GM18909 (cell line): ENCODE measurements around the gene ENTREP3.

Source experiments
- ATAC-seq: cut with Tn5 transposase; IDR thresholded peaks from one replicate; pipeline ENCODE4 v1.9.1; 2021; ENCODE audit warnings: mild to moderate bottlenecking; ENCODE audit not compliant: unreplicated experiment, poor library complexity

The ENTREP3 gene

DNA sequence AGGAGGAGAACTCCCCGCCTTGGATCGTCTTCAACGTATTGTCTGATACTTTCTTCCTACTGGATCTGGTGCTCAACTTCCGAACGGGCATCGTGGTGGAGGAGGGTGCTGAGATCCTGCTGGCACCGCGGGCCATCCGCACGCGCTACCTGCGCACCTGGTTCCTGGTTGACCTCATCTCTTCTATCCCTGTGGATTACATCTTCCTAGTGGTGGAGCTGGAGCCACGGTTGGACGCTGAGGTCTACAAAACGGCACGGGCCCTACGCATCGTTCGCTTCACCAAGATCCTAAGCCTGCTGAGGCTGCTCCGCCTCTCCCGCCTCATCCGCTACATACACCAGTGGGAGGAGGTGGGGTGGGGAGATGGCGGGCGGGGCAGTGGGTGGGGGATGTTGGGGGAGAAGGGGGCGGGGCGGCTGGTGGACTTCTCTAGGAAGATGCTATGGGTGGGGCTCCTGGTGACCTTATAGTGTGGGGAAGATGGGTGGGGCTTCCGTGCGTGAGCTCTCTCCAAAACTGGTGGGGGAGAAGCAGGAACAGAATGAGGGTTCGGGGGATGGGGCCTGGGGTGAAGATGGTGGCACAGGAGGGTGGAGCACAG is 27.3 kb upstream of the ENTREP3 start:
- ATAC-seq = no peak

- ATAC-seq = no peak
Observed at GRCh38 chr1:155279268-155279667, 24.0 kb upstream of the ENTREP3 start.

DNA sequence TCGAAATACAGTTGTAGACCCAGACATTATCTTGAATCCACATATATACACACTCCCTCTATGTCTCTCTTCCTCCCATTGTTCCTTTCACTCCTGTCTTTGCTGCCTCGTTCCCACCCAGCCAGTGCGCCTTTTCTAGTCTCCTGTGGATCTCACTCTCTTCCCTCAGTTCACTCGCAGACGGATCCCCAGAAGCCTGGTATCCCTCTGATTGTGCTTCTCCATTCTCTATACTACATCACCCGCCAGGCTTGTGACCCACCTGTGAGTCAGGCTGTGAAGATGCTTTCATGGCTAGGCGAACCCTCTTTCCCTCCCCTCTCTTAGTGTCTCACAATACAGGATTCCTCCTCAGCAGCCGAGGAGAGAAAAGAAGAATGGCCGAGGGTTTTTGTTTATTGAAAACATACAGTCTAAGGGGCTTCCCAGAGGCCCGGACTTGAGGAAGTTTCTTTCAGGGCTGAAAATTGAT is 23.4 kb upstream of the ENTREP3 start:
- no peak for ATAC-seq

DNA sequence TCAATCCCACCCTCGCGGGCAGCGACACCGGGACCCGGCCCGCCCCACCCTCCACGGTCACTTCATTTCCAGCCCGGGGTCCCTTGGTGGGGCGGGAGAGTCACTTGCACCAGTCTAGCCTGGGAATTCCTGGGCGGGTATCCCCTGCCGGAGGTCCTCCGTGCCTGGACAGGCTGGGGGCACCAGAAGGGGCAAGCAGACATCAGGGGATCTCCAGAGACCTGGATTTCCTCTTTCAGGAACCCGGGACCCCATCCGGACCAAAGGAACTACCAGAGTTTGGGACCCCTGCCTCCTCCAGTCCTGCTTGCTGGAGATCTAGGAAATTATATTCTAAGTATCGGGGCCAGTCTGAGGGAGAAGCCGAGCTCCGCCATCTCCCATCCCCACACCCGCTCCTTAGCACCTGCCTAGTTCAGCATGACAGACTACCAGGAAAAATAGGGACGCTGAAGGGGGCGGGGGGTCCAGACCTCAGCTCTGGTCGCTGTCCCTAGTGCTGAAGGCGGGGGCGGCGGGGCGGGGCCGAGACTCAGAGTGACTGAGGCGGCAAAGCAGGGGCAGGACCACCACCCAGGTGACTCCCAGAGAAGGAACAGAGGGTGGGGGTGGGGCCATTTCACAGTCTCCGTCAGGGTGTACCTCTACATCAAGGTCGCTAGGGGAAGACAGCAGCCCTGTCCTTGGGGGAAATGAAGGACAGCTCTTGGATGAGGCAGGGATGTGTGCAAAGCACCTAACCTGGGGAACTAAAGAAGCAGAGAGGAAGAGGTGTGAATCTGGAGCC is 22.8 kb upstream of the ENTREP3 start:
- ATAC-seq = no peak

- ATAC-seq = peak; percentile 64
Observed at GRCh38 chr1:155277070-155277901, 22.0 kb upstream of the ENTREP3 start, which contains the start of gene HCN3. Gene HCN3, plus strand, starts transcription at chr1:155277463. Its CDS starts 128 bp downstream, at chr1:155277591.

DNA sequence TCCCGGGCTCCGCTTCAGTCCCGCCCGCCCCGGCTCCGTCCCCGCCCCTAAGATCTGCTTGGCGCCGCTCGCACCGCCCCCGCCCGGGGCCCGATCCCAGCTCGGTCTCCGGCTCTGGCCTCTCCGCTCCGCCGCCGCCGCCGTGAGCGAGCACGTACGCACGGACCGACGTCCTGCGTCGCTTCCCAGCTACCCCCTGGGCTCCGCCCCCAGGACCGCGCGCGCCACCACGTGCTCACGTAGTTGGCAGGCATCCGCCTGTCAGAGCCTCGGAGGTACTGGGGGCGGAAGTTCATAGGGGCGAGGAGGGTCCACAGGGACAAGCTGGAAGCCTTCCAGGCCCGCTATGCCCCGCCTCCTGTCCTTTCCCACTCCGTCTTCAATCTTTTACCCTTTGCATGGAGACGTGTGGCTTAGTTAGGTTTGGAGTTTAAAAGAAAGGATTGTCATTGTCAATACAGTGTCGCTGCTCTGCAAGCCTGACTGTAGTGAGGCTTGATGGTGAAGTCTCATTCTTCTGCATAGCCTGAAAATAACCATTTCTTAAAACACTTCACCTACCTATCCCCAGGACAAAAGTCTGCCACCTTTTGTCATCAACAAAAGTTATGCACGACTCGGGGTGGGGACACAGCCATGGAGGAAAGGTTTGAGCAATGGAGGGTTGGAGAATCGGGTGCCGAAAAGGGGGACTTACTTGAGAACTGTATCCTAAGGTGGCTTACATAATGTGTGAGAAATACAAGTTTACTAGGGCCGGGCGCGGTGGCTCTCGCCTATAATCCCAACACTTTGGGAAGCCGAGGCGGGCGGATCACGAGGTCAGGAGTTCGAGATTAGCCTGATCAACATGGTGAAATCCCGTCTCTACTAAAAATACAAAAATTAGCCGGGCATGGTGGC is 18.3 kb upstream of the ENTREP3 start, which contains the start of gene CLK2:
CLK2 (minus strand) TSS at position 162 of the 903 bp plus-strand sequence. CDS start 2,527 bp downstream, outside the sequence.
- peak; percentile 79 for ATAC-seq

GRCh38 chr1:155272466-155273342 is 17.4 kb upstream of the ENTREP3 start:
- ATAC-seq = peak; percentile 30

DNA sequence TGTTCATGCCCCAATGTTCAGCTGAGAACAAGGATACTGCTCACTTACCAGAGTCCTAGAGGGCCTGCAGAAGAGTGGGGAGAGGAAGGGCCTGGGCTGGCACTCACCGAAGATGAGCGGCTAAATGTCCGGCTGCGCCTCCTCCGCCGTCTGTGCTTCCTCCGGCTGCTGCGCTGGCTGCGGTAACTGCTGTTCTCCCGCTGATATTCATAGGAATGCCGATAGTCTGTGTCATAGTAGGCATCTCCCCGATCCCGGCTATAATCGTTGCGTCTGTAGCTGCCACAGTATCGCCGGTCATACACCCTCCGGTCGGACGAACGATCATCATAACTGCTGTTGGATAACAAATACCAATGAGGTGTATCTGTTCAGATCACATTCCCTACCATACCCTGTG is 14.1 kb upstream of the ENTREP3 start:
- no peak for ATAC-seq

GRCh38 chr1:155268630-155269029 is 13.3 kb upstream of the ENTREP3 start:
- ATAC-seq = no peak

- ATAC-seq = no peak
Observed at GRCh38 chr1:155267373-155267772, 12.1 kb upstream of the ENTREP3 start.

DNA sequence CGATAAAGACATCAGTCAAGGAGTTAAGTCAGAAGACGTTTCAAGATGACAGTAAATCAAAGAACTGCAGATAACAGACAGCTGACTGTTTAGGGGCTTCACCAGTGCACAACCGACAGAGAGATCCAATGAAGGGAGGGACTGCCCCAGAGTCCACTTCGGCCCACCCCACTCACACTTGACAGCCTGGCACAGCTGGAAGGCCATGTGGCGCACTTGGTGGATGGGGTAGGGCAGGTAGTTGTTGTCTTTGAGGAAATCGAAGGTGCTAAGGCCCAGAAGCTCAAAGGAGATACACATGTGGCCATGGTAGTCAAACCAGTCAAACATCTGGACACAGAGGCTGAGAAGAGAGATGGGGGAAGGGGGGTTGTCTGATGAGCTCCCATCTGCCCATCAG is 11.3 kb upstream of the ENTREP3 start:
- ATAC-seq = no peak

DNA sequence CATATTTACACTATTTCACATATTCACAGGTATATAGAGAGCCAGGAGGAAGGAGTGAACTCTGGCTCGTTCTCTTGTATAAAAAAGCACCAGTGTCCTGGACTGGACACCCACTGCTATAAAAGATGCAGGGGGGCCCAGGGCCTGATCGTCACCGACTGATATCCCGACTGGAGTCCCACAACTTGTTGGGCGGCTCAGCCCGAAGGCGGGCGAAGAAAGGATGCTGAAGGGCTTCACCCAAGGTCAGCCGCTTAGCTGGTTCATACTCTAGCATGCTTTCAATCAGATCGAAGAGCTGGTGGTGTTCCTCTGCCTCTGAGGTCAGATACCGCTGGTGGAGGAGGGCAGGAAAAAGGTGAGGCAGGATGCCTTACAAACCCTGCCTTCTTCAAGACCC is 7.8 kb upstream of the ENTREP3 start:
- ATAC-seq = no peak

DNA sequence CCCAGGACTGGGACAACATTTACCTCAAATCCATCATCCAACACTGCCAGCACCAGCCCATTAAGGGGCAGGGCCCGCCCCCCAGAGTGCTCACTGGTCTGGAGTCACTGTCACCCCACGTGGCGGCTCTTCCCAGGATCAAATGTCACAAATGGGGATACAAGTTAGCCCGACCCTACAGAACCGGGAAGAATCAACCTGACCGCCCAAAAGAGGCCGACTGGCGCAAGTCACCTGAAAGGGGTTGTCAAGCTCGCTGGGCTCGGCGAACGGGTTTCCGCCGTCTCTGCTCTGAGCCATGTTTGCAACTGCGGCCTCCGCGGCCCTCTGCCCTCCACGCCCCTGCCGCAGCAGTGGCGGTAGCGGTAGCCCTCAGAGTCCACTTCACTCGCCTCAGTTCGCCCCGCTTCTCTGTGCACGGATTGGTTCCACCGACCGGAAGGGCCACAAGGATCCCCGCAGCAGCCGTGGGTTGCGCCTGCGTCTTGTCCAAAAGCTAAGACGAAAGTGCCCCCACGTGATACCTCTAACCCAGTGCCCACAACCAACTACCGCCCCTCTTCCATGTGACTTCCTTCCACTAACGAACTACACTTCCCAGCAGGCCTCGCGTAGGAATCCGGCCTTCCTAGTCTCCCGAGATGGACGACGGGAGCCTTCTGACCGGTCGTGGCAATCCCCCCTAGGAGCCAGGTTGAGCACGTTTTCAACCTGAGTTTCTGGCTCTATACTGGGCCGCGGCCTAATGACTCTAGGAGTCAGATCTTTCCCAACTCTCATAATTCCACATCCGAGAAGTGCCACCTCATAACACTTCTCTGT is 6.8 kb upstream of the ENTREP3 start, which contains the start of gene SCAMP3:
SCAMP3 (minus strand) TSS at position 509 of the 822 bp plus-strand sequence; CDS start at position 300, 209 bp downstream.
- peak; percentile 86 for ATAC-seq

GRCh38 chr1:155261493-155261851 is 6.2 kb upstream of the ENTREP3 start:
- peak; percentile 4 for ATAC-seq

DNA sequence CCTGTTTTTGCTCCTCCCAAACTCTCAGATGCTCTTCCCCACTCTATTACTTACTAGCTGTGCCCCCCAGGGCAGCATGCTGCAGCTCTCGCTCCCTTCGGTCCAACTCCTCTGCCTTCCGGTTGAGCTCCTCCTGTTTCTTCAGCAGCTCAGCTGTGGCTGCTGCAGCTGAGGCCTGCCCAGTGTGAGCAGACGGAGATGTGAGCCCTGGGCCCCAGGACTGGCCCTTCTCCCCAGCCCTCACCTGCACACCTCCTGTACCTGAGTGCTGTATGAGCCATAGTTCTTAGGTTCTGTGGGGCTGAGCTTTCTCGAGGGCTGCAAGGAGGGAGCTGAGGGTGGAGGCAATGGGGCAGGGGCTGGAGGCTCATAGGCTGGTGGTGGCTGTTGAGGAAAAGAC is 5.0 kb upstream of the ENTREP3 start:
- no peak for ATAC-seq

GRCh38 chr1:155256058-155256852 is 972 bp upstream of the ENTREP3 start:
- no peak for ATAC-seq

DNA sequence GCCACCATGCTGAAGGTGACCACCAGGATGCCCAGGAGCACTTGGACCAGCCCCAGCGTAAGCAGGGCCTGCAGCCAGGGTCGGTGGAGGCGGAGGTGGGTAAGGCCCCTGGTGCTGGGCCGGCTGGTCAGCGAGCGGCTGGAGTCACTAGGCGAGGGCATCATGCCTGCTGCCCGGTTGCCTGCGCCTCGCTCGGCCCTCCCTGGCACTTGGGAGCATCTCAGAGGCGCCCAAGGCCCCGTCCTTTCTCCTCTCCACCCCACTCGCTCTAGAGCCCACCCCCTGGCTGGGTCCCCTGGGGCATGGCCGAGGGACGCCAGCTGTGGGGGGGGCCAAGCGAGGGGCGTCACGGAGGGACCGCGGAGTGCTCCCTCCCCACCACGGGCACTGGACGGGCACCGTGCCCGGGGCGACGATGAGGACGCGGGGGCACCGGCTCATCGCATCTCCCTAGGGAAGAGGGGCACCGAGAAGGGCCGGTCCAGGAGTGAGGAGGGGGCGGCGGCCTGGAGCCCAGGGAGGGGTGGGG is 505 bp downstream of the ENTREP3 start:
- ATAC-seq = no peak
